Measurements from ENCODE around the gene C16orf95. TPM values are rescaled to one million over a fixed set of nuclear protein-coding genes. Genes with fewer than 3 reads are reported as not detected.
"Not testable (repeated sequence)": the region's sequence is repeated elsewhere in the genome, so short reads cannot be mapped to it uniquely, and the experiment has no call there.

C16orf95 gene, protein sequence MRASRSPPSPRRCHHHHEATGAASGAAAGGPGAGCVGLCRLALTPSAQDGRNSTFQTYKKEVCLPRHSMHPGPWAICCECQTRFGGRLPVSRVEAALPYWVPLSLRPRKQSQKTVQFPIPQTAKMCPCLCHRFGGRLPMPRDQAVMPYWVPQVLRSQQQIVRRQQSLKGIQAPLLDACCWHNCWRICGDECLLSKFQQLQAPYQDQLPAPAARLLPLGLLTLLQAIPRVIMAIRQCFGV
- polyA plus RNA-seq (ENCODE audit: insufficient read length), result 1.8 TPM

DNA sequence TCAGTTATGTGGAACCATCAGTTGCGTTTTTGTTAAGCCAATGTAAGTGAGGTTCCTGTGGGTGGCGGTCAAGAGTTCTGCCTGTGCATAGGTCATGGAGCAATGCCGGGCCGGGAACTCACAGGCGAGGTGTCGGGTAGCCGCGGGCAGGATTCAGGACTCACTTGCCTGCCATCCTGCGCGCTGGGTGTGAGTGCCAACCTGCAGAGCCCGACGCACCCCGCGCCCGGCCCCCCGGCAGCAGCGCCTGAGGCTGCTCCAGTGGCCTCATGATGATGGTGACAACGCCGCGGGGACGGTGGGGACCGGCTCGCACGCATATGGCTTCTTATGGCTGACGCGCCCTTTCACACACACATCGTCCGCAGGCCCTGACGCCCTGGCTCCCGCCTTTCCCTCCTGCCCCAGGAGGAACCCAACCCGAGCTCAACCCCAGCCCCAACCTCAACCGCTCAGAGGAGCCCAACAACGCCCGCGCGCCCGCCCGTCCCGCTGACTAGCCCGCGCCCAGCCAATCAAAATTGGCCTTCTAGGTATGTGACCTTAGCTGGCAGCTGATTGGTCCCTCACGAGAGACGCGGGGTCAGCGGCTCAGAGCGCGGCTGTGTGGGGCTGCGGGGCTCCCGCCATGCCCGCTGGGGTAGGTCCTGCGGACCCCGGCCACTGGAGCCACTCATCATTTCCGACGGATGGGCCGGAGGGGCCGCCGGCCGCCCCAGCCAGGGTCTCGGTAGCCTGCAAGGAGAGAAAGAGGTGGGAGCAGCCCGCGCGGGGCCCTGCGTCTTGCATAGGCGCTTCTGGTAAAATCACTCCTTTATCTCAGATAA, at the start of gene C16orf95:
Gene C16orf95 (minus strand): TSS at position 470 of the 827 bp plus-strand sequence. CDS start 150 bp downstream, at position 320.
- DNase-seq, result peak; percentile 97

DNA sequence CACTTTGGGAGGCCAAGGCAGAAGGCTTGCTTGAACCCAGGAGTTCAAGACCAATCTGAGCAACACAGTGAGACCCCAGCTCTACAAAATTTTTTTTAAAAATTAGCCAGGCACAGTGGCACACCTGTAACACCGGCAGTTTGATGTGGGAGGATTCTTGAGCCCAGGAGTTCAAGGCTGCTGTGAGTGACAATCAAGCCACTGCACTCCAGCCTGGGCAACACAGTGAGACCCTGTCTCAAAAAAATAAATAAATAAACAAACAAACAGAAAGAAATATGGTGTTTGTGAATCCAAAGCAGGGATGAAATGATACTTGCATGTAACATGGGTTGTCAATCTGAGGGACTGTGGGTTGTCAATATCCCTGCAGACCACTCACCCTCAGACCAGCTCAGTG, 49.7 kb upstream of the C16orf95 start:
- no peak for DNase-seq

DNA sequence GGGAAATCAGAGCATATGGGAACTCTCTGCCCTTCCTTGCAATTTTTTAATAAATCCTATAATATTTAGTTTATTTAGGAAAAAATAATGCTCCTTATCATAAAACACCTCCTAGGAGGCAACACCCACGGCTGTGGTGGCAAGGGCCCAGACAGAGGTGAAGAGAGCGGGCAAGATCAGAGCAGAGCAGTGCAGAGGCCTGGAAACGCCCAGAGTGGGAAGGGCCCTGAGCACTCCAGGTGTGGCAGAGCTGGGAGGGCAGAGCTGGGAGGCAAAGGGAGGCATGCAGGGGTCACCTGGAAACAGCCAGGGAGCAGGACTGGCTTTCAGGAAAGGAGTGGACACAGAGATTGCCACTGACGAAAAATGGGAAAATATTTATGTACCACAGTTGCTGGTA, 49.1 kb upstream of the C16orf95 start:
- DNase-seq, result no peak

DNA sequence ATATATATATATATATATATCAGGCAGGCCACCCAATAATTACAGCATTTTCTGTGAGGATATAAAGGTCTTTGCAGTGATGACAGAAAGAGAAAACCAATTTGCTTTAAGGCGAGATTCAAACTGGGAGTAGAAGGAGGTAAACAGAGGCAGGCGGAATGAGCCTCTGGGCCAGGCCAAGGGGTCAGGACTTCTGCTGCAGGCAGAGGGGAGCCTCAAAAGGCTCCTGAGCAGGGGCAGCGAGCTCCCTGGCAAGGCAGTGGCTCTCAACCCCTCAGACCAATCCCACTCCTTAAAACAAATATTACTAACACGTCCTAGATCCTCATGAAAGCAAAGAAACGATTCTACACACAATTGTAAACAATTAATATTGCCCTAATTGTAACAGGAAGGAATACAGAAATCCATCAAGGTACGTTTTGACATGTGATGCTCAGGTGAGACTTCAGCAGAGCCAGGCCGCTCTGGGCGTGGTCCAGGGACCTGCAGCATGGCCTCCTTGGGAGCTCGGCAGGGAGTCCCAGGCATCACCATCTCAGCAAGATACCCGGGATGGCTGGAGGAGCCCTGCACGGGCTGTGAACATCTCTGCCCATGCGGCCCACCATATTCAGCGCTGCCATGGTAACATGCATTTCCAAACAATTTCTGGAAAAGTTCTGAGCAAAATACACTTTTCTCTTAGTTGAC, 48.0 kb upstream of the C16orf95 start:
- no peak for DNase-seq

DNA sequence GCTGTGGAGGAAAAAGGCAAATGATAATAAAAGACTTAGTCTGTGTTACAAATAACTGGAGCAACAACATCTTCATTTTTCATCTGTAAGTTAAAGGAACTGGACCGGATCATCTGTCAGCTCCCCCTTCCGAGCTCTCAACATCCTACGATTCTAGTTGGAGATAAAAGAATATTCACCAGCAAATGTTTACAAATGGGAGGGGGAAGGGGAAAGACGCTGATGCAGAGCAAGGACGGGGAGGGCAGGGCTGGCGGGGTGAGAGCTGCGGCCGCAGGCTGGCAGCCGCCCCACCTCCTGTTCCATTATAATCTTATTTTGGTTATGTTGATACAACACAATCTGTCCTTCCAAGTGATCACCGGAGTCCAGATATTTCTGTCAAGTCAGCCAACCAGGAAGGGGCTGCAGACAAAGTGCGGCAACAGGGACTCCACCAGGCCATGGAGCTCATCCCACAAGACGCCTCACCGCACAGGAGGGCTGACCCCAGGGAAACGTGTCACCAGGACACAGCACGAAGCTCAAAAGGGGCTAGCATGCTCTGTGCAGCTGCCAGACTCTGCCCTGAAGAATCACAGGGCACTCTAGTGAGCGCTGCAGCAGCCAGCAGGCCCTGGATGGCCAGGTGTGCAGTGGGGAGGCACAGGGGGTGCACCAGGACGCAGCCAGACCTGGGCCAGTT, 46.7 kb upstream of the C16orf95 start:
- DNase-seq, result no peak

DNA sequence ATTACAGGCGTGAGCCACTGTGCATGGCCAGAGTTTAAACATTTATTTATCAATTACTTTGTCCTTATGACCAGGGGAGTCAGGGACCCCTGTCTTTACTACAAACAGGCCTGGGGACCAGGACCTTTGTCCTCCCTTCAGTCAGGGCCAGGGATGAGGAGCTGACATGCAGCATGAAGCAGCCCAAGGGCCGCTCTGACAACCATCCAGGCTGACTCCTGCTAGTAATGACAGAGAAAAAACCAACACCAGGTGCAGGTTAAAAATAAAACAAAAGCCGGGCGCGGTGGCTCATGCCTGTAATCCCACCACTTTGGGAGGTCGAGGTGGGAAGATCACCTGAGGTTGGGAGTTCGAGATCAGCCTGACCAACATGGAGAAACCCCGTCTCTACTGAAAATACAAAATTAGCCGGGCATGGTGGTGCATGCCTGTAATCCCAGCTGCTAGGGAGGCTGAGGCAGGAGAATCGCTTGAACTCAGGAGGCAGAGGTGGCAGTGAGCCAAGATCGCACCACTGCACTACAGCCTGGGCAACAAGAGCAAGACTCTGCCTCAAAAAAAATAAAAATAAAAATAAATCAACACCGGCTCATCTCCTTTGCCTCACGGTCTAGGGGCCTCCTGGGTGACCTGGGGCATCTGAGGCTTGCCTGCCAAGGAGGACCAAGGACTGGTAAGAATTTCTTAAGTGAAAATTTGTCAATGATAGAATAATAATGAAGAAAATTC, 45.8 kb upstream of the C16orf95 start:
- not testable (repeated sequence) for DNase-seq

DNA sequence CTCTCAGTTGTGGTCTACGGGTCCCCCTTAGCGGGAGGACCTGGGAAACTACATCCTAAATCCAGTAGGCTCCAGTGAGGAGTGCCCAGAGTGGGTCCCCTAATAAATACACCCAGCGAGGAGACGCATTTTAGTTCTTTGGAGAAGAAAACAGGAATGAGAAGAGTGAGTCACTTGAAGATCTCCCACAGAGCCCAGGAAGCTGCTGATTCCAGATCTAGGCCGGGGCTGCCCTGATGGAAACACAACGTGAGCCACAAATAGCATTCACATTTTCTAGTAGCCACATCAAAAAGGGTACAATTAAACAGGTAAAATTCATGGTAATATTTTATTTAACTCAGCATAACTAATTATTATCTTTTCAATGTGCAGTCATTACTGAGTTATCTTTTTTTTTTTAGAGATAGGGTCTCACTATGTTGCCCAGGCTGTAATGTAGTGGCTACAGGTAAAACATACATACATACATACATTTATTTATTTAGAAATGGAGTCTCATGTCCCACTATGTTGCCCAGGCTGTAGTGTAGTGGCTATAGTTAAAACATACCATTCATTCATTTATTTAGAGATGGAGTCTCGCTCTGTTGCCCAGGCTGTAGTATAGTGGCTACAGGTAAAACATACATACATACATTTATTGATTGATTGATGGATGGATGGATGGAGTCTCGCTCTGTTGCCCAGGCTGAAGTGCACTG, 44.9 kb upstream of the C16orf95 start:
- no peak for DNase-seq

DNA sequence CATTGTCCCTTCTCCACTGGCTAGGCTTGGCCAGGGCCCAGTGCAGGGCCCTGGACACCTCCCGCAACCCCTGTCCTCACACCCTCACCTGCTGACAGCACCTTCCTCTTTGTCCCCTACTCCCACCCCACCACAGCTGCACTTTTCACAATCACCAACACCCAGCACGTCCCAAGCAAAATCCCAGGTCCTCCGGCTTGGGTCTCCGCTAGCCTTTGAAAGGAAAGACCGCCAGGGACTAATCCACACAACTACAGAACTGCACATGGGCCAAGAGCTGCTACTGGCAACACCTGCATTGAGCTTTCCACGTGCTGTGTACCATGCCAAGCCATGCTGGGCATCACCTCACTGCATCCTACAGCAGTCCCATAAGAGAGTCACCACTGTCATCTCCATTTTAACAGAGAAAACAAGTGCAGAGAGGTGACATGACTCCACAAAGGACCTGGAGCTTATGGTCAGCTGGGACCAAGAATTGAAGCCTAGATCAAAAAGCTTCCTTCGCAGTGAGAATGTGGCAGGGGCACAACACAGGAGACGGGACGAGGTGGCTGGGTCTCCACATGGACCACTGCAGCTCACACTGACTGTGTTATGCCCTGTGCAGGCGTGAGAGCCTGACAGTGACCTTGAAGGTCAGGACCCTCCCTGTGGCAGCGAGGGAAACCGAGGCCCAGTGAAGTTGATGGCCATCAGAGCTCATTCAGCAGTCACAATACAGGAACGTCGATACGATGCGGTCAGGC, 43.8 kb upstream of the C16orf95 start:
- DNase-seq, result no peak

DNA sequence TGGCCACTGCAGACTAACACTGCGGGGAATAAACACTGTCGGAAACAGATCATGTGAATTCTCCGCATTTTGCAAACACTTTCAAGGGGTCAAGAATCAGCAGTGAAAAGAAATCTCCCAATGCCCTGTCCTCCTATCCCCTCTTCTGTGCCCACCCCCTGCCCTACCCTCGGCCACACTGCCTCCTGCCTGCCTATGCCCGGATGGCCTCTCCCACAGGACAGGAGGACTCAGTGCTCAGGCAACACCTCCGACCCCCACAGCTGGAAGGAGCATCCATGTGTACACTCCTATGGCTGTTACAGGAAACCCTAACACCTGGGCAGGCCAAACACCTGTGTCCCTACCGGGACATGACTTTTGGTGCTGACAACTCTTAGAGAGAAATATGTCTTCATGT, 41.9 kb upstream of the C16orf95 start:
- no peak for DNase-seq

DNA sequence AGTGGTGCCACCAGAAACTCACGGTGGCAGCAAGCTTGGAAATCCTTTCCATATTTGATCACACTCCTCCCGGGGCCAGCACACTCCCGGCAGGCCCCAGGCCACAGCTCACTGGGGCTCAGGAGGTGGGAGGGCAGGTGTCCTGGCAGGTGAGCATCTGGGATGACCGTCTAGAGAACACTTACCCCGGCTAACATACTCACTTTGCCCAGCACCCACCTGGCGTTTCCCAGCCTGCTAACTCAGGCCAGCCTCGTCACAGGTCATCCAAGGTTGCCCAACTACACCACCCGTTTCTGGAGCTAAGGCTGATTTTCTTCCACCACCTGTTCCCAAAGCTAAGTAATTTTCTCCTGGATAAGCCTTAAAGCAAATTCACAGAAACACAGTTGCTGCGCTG, 41.5 kb upstream of the C16orf95 start:
- no peak for DNase-seq

DNA sequence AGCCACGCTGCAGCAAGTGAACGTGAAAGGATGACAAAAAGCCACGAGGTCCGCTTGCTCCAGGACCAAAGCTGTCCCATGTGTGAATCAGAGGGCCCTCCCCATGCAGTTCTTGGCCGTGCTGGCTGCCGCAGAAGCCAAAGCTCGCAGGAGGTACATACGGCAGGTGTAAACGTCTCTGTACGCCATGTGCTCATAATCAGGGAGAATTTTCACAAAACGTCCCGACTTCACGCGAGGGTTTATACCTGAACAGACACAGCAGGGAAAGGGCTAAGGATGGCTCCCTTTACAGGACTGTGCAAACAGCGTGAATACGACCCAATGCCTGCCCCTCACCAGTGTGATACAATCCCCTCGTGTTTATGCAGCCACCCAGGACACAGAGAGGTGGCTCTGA, 41.1 kb upstream of the C16orf95 start:
- DNase-seq, result no peak

DNA sequence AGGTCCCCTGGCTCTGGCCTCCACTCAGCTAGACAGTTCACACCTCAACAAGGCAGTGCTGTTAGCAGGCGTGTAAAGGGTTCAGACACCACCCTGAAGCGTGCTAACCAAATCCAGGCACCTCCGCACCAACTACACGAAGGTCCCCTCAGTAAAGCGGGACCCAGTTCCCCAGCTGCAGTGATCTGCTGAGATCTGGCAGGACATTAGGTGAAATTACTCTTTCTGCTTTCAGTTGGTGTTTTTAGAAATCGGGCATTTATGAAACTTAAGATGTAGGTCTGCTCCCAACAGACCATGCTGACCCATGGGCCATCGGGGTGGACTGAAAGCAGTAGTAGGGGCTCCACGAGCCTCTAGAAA, 39.3 kb upstream of the C16orf95 start:
- no peak for DNase-seq

DNA sequence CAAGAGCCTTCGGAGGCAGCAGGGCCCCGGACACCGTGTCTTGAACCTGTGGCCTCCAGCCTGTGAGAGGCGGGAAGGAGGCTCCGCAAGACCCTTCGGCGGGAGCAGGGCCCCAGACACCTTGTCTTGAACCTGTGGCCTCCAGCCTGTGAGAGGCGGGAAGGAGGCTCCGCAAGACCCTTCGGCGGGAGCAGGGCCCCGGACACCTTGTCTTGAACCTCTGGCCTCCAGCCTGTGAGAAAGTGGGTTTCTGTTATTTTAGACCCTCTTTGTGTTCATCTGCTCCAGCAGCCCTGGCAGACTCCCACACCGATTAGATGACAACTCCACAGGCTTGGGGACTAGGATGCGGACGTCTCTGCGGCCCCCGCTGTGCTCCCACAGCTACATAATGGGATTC, 36.4 kb upstream of the C16orf95 start:
- no peak for DNase-seq

DNA sequence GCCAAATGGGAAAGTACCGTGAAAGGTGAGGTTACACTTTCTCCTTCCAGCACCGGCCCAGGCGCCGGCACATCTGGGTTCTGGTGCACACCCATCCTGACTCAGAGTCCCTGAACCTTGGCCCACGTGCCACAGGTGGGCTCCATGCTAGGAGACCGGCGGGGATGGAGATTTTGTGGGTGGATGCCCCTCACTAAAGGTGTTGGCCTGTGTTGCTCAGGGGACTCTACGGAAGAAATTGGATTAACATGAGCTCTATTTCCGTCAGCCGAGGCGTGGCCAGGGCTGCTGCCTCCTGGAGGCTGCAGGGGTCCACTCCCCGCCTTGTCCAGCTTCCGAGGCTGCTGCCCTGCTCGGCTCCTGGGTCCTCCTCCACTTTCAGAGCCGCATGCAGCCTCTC, 35.6 kb upstream of the C16orf95 start:
- DNase-seq, result no peak

DNA sequence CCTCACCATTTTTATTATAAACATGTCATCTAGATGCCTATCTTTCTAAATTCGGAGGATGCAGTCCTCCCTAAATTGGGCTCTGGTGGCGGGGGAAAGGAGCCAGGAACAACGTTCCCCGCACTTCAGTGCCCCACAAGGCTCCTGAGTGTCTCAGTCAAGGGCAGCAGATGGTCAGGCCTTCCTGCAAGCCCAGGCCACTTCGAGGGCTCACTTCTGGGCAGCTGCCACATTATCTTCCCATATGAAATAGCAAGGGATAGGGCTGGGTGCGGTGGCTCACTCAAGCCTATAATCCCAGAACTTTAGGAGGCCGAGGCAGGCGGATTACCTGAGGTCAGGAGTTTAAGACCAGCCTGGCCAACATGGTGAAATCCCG, 34.1 kb upstream of the C16orf95 start:
- no peak for DNase-seq

DNA sequence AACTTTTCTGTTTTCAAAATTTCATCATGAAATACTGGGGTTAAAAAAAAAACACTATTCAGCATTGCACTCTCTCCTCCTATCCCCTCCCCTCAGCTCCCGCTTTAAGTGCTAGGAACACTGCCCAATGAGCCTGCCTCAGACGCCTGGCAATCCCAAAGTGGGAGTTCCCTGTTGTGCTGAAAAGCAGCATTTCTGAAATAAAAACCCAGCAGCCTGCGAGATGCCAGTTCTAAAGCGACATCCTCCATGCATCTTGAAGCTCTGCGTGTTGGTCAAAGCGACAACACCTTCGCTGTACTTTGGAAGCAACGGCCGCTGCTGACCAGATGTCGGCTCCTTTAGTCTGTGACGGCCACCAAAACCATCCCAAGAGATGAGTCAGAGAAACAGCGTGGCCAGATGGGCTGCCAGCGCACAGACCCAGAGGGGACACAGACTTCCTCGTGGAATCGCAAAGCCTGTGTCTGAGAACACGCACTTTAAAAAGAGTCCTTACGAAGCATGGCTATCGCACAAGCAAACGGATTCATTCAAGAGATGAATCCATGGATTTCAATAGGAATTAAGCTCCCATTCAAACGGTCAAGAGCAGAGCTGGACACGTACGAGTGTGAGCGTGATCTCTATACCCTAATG, 33.6 kb upstream of the C16orf95 start:
- peak; percentile 38 for DNase-seq

DNA sequence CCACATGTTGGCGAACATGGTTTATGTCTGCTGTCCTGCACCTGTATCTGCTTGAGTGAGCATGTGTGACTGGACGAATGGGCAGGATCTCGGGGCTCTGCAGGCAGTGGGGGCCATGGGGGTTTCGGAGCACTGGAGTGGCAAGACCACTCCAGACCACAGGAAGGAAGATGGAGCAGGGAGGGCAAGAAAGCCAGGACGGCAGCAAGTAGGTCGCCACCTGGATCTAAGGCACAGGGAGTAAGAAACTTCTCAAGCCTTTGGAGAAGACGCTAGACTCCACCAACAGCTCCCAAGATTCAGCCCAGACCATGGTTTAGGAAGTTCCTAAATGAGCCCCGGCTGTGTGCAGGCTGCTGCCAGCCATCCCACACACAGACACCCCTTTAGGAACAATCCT, 32.8 kb upstream of the C16orf95 start:
- no peak for DNase-seq

DNA sequence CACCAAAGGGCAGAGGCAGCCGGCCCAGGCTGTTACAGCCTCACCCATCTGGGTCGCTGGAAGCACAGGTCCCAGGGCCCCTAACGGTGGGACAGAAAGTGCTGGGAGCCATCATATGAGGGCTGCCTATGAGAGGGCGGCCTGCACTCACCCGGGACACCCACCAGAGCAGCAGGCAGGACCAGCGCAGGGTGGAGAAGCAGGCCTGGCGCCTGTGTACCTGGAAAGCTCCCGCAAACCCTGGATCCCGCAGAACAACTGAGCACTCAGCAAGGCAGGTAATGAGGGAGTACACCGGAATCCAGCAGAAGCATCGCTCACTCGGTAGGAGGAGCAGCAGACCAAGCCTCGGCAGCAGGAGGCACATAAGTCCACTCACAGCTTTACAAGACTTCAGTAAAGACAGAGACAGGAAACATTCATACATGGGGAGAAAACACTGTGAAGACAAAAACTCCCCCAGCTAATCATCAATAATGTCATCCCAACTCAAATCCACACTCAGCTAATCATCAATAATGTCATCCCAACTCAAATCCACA, 31.5 kb upstream of the C16orf95 start:
- DNase-seq, result no peak

DNA sequence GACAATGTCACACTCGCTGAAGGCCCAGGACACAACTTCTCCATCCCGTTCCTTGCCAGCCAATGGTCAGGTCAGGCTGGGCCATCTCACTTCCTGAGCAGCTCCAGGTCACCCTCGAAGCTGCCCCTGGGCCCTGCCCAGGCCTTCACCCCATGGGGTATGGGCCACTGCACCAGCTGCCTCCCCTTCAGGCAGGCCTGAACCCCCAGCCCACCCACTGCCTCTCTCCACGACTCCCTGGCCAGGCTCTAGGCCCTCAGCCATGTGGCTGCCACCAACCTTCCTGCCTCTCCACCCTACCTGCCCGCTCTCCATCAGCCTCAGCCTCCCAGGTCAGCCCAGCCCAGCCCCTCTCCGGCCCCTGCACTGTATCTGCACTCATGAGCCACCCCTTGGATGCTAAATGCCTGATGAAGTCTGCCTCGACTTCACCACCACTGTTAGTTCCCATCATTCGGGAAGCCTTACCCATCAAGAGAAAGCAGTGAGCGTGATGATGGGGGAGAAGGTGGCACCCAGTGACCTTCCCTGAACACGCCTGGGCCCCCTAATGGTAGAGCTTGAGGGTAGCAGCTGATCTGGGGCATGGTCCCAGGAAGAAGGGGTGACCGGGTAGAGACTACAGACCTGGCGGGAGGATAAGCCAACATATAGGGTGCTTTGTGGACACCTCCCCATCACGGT, 30.9 kb upstream of the C16orf95 start:
- no peak for DNase-seq
